Suppressor macrophage (primary cell): ENCODE measurements around the gene UFSP2.
"Not testable (repeated sequence)": the region's sequence is repeated elsewhere in the genome, so short reads cannot be mapped to it uniquely, and the experiment has no call there.

Experiments
- DNase-seq, 4 experiments: peaks; one replicate each; pipeline ENCODE4 v3.0.0-alpha.2; 2020 to 2022

UFSP2 gene

GRCh38 chr4:185382754-185383153, 43.0 kb downstream of the UFSP2 start:
- no peak for DNase-seq

GRCh38 chr4:185381288-185382196, 44.2 kb downstream of the UFSP2 start:
- DNase-seq = no peak

- DNase-seq = no peak
Measured at GRCh38 chr4:185380320-185380719, 45.4 kb downstream of the UFSP2 start.

GRCh38 chr4:185379326-185380295, 46.2 kb downstream of the UFSP2 start:
- no peak for DNase-seq

- no peak for DNase-seq
Measured at GRCh38 chr4:185378264-185378663, 47.5 kb downstream of the UFSP2 start.

GRCh38 chr4:185374573-185374972, 51.2 kb downstream of the UFSP2 start:
- no peak for DNase-seq

GRCh38 chr4:185374027-185374426, 51.7 kb downstream of the UFSP2 start:
- no peak for DNase-seq

- no peak for DNase-seq
Measured at GRCh38 chr4:185371702-185372101, 54.1 kb downstream of the UFSP2 start.

- DNase-seq = no peak
Measured at GRCh38 chr4:185370268-185370949, 55.4 kb downstream of the UFSP2 start.

GRCh38 chr4:185369731-185370130, 56.0 kb downstream of the UFSP2 start:
- DNase-seq = no peak

- DNase-seq = no peak
Measured at GRCh38 chr4:185364886-185365285, 60.9 kb downstream of the UFSP2 start.

GRCh38 chr4:185363251-185363650, 62.5 kb downstream of the UFSP2 start:
- no peak for DNase-seq

GRCh38 chr4:185362570-185362969, 63.2 kb downstream of the UFSP2 start:
- DNase-seq = not testable (repeated sequence)

GRCh38 chr4:185361872-185362271, 63.9 kb downstream of the UFSP2 start:
- DNase-seq = no peak

GRCh38 chr4:185359767-185360446, 65.9 kb downstream of the UFSP2 start:
- no peak for DNase-seq

GRCh38 chr4:185358959-185359358, 66.8 kb downstream of the UFSP2 start:
- DNase-seq = no peak

- peak in 1 of 4 experiments; percentile 6 for DNase-seq
Measured at GRCh38 chr4:185358514-185358913, 67.2 kb downstream of the UFSP2 start.

GRCh38 chr4:185357733-185358440, 67.9 kb downstream of the UFSP2 start:
- no peak for DNase-seq

GRCh38 chr4:185357211-185357610, 68.6 kb downstream of the UFSP2 start:
- DNase-seq = no peak

- DNase-seq = no peak
Measured at GRCh38 chr4:185352741-185353140, 73.0 kb downstream of the UFSP2 start.

GRCh38 chr4:185352202-185352601, 73.6 kb downstream of the UFSP2 start:
- DNase-seq = no peak
